RWPE2 (cell line): ENCODE results near the gene C9orf85.
"Not testable (repeated sequence)": the region's sequence is repeated elsewhere in the genome, so short reads cannot be mapped to it uniquely, and the experiment has no call there.

Experiments
- ATAC-seq: fragments of 200-7000 bp; cut with Tn5 transposase; 3 replicates; pipeline ENCODE4 v1.9.1; 2021; ENCODE audit warnings: low read depth
- DNase-seq: peaks from one replicate; pipeline ENCODE4 v3.0.0-alpha.2; 2020; ENCODE audit warnings: low spot score
- H3K27ac ChIP-seq: fragments of 450-650 bp; 2 replicates; pipeline ENCODE4 v1.5.1; 2017; ENCODE audit warnings: mild to moderate bottlenecking; ENCODE audit not compliant: poor library complexity, severe bottlenecking
- H3K27me3 ChIP-seq: fragments of 250-450 bp; sonication (Bioruptor Pico); 2 replicates; pipeline ENCODE4 v1.5.1; 2021; ENCODE audit warnings: mild to moderate bottlenecking, moderate library complexity; ENCODE audit not compliant: insufficient read depth, poor library complexity, severe bottlenecking
- H3K36me3 ChIP-seq: fragments of 250-450 bp; sonication (Bioruptor Pico); 2 replicates; pipeline ENCODE4 v1.5.1; 2020; ENCODE audit warnings: low read depth, mild to moderate bottlenecking, moderate library complexity
- H3K4me1 ChIP-seq: fragments of 250-450 bp; sonication (Bioruptor Pico); 2 replicates; pipeline ENCODE4 v1.5.1; 2021; ENCODE audit warnings: mild to moderate bottlenecking, moderate library complexity; ENCODE audit not compliant: insufficient read depth, poor library complexity, severe bottlenecking
- H3K4me3 ChIP-seq: fragments of 250-450 bp; sonication (Bioruptor Pico); 2 replicates; pipeline ENCODE4 v1.5.1; 2021; ENCODE audit warnings: mild to moderate bottlenecking, moderate library complexity; ENCODE audit not compliant: severe bottlenecking
- H3K9me3 ChIP-seq: fragments of 250-450 bp; sonication (Bioruptor Pico); 2 replicates; pipeline ENCODE4 v1.5.1; 2021; ENCODE audit warnings: mild to moderate bottlenecking, moderate library complexity; ENCODE audit not compliant: severe bottlenecking
- CTCF ChIP-seq: fragments of 450-650 bp; IDR thresholded peaks from one replicate; pipeline ENCODE4 v1.5.1; 2017; ENCODE audit warnings: mild to moderate bottlenecking, moderate library complexity; ENCODE audit not compliant: poor library complexity, severe bottlenecking

Gene C9orf85

GRCh38 chr9:71895117-71895516 is 16.3 kb upstream of the C9orf85 start:
- H3K27ac ChIP-seq, result peak overlapping the region; percentile 22
- no peak overlapping the region for H3K4me3 ChIP-seq
- TF ChIP-seq CTCF, result no peak
- H3K4me1 ChIP-seq, result peaks cover 19% of the 10 kb centered on the region
- H3K9me3 ChIP-seq, result no peaks in the 10 kb centered on the region
- H3K27me3 ChIP-seq, result no peaks in the 10 kb centered on the region
- no peak for DNase-seq
- ATAC-seq, result peak; percentile 89
- no peaks in the 10 kb centered on the region for H3K36me3 ChIP-seq

- H3K36me3 ChIP-seq, result no peaks in the 10 kb centered on the region
- no peak overlapping the region for H3K4me3 ChIP-seq
- H3K4me1 ChIP-seq, result peaks cover 19% of the 10 kb centered on the region
- ATAC-seq (no peak), DNase-seq (no peak)
- no peaks in the 10 kb centered on the region for H3K9me3 ChIP-seq
- TF ChIP-seq CTCF, result no peak
- peak overlapping the region; percentile 22 for H3K27ac ChIP-seq
- no peaks in the 10 kb centered on the region for H3K27me3 ChIP-seq
Measured at GRCh38 chr9:71895955-71896354, 15.5 kb upstream of the C9orf85 start.

- H3K36me3 ChIP-seq, result no peaks in the 10 kb centered on the region
- no peak for ATAC-seq
- DNase-seq, result no peak
- peaks cover 19% of the 10 kb centered on the region for H3K4me1 ChIP-seq
- no peak overlapping the region for H3K4me3 ChIP-seq
- no peaks in the 10 kb centered on the region for H3K9me3 ChIP-seq
- no peak overlapping the region for H3K27ac ChIP-seq
- no peaks in the 10 kb centered on the region for H3K27me3 ChIP-seq
- no peak for TF ChIP-seq CTCF
Measured at GRCh38 chr9:71896761-71897160, 14.7 kb upstream of the C9orf85 start.

- Histone ChIP-seq H3K9me3 (no peaks in the 10 kb centered on the region), H3K27me3 (no peaks in the 10 kb centered on the region), H3K27ac (no peak overlapping the region), H3K4me1 (peaks cover 19% of the 10 kb centered on the region), H3K4me3 (no peak overlapping the region), H3K36me3 (no peaks in the 10 kb centered on the region)
- no peak for DNase-seq
- no peak for TF ChIP-seq CTCF
- no peak for ATAC-seq
Measured at GRCh38 chr9:71897577-71897976, 13.9 kb upstream of the C9orf85 start.

- H3K27ac ChIP-seq, H3K9me3 ChIP-seq, ATAC-seq, DNase-seq, H3K4me3 ChIP-seq, H3K36me3 ChIP-seq, H3K27me3 ChIP-seq: not testable (repeated sequence)
- H3K4me1 ChIP-seq, result peaks cover 19% of the 10 kb centered on the region
Measured at GRCh38 chr9:71898756-71899155, 12.7 kb upstream of the C9orf85 start.
